Activated CD4-positive, alpha-beta T cell treated with anti-CD3 and anti-CD28 coated beads, Interleukin-2, amount 10 ng/mL, durations not matched to agents 24 days and 14 days (primary cell): ENCODE data around the gene RRP15. TPM values are rescaled to one million over a fixed set of nuclear protein-coding genes. Genes with fewer than 3 reads are reported as not detected.
A peak's percentile ranks its signal among the peaks of the same experiment; 100 is the strongest.

ENCODE experiments used
- DNase-seq: peaks from one replicate; pipeline ENCODE4 v3.0.0; 2022
- H3K27ac Mint-ChIP-seq: one replicate; pipeline ENCODE4 v1.8.0; 2022; ENCODE audit warnings: mild to moderate bottlenecking, mixed read lengths
- H3K27me3 Mint-ChIP-seq: one replicate; pipeline ENCODE4 v1.8.0; 2022; ENCODE audit warnings: mixed read lengths
- H3K36me3 Mint-ChIP-seq: one replicate; pipeline ENCODE4 v1.8.0; 2022; ENCODE audit warnings: low read depth, mild to moderate bottlenecking, mixed read lengths
- H3K4me1 Mint-ChIP-seq: one replicate; pipeline ENCODE4 v1.8.0; 2021; ENCODE audit warnings: mixed read lengths
- H3K4me3 Mint-ChIP-seq: one replicate; pipeline ENCODE4 v1.8.0; 2022; ENCODE audit warnings: mild to moderate bottlenecking, moderate library complexity, mixed read lengths
- H3K9me3 Mint-ChIP-seq: one replicate; pipeline ENCODE4 v1.8.0; 2021; ENCODE audit warnings: mixed read lengths
- intact Hi-C: fragments of 100-400 bp; cut with micrococcal nuclease; formaldehyde crosslinking; loops from one replicate; pipeline ENCODE4 v1.15.1; 2023
- total RNA-seq: library from RNA; stranded (reverse); gene quantifications from 2 replicates; pipeline ENCODE4 v1.2.3, GENCODE V29; 2022

RRP15 gene
- 41.0 and 44.7 TPM in 2 replicates for total RNA-seq

DNA sequence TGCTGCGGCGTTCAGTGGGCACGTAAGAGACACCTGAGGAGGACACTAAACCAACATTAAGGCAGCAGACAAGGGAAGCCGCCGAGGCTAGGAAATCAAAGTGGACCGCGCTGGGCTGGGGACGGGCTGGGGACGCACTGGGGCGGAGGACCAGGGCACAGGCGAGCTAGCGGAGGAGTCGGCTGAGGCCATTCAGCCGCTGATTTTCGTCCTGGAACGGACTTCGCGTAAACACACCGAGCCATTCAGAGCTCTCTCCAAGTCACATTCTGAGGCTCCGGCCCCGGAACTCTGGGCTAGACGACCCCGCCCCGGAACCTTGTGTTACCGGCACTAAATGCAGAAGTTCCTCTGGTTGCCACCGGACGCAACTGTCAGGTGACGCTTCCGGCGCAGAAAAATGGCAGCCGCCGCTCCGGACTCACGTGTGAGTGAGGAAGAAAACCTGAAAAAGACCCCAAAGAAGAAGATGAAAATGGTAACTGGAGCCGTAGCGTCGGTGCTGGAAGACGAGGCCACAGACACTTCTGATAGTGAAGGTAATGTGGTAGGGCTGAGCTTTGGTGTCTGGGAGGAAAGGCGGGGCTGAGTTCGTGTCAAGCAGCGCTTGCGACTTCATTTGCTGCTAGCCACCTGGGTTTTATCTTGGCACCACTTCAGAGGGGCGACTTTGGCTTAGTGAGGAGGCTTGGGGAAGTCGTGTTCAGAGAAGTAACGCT lies at the start of gene RRP15:
TSS of gene RRP15 (plus strand) at position 377 of the 719 bp plus-strand sequence. CDS start at position 401, 24 bp downstream.
- H3K4me3 Mint-ChIP-seq, result peak within 1 kb of the TSS; percentile 93
- H3K9me3 Mint-ChIP-seq, result no peaks in the 10 kb centered on the region
- DNase-seq, result peak; percentile 96
- H3K27me3 Mint-ChIP-seq, result peaks cover 7% of the 10 kb centered on the region
- H3K36me3 Mint-ChIP-seq, result no peaks in the 10 kb centered on the region
- peak within 1 kb of the TSS; percentile 89 for H3K27ac Mint-ChIP-seq
- intact Hi-C loops, result loop anchor here (1.0 to 10.0 kb wide), 3 partner anchors 654 to 1810 kb away; partner anchors contain the start of genes GPATCH2, IARS2, LYPLAL1 and SPATA17
- peaks cover 19% of the 10 kb centered on the region for H3K4me1 Mint-ChIP-seq

DNA sequence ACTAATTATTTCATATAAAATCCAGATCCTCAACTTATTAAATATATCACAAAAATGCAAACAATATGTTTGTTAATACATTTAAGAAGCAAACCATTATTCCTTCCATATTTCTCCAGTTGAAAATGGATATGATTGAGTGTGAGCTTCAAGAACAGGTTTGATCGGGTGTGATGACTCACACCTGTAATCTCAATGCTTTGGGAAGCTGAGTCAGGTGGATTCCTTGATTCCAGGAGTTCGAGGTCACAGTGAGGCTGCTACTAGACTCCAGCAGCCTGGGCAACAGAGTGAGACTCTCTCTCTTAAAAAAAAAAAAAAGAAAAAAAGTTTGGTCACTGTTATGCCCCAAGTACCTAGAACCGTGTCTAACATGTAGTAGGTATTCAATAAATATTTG lies 42.9 kb upstream of the RRP15 start:
- Mint-ChIP-seq H3K36me3 (no peaks in the 10 kb centered on the region), H3K27ac (no peak overlapping the region), H3K4me3 (no peak overlapping the region), H3K27me3 (no peaks in the 10 kb centered on the region), H3K9me3 (no peaks in the 10 kb centered on the region), H3K4me1 (no peaks in the 10 kb centered on the region)
- intact Hi-C loops, result no loop called here
- no peak for DNase-seq

DNA sequence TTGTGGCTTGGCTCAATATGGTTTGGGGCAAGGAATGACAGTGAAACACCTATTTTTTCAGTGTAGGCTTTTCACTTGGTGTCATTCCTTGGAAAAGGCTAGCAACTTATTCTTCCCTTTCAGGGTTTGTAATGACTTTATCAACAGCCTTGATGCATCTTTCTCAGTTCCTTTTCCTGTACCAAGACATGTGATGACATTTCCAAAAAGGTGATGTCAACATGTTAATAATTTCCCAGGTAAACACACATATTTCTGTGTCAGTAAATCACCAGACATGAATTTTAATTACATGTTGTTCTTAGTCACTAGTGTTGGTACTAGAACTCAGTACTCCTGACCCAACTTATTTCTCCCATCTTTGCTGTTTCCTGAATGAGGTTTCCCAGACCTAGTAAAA lies 37.8 kb upstream of the RRP15 start:
- Mint-ChIP-seq H3K27ac (no peak overlapping the region), H3K9me3 (no peaks in the 10 kb centered on the region), H3K4me1 (no peaks in the 10 kb centered on the region), H3K36me3 (no peaks in the 10 kb centered on the region), H3K27me3 (peaks cover 4% of the 10 kb centered on the region), H3K4me3 (no peak overlapping the region)
- intact Hi-C loops, result no loop called here
- no peak for DNase-seq

GRCh38 chr1:218249338-218250140 lies 35.6 kb upstream of the RRP15 start:
- Mint-ChIP-seq H3K36me3 (no peaks in the 10 kb centered on the region), H3K9me3 (no peaks in the 10 kb centered on the region), H3K4me3 (no peak overlapping the region), H3K27ac (no peak overlapping the region), H3K4me1 (no peaks in the 10 kb centered on the region), H3K27me3 (peaks cover 4% of the 10 kb centered on the region)
- DNase-seq, result no peak
- intact Hi-C loops, result no loop called here

DNA sequence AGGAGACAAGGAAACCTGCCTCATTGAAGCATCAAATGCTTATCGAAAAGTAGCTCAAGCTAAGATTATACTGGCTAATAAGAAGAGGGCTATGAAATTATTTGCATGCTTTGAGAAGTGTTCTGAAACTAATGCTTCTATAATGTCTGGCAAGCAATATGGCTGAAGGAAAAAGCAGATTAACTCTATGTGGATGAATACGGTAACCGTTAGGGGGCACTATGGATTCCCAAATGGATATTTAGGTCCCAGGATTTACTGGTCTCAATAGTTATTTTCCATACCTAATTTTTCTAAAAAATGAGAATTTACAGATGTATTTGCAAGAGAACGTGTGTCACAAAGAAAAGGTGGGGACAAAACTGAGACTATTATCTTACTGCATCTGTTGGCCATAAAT lies 34.6 kb upstream of the RRP15 start:
- Mint-ChIP-seq H3K9me3 (no peaks in the 10 kb centered on the region), H3K27ac (no peak overlapping the region), H3K4me3 (no peak overlapping the region), H3K27me3 (peaks cover 4% of the 10 kb centered on the region), H3K4me1 (no peaks in the 10 kb centered on the region), H3K36me3 (no peaks in the 10 kb centered on the region)
- DNase-seq, result no peak
- intact Hi-C loops, result no loop called here

DNA sequence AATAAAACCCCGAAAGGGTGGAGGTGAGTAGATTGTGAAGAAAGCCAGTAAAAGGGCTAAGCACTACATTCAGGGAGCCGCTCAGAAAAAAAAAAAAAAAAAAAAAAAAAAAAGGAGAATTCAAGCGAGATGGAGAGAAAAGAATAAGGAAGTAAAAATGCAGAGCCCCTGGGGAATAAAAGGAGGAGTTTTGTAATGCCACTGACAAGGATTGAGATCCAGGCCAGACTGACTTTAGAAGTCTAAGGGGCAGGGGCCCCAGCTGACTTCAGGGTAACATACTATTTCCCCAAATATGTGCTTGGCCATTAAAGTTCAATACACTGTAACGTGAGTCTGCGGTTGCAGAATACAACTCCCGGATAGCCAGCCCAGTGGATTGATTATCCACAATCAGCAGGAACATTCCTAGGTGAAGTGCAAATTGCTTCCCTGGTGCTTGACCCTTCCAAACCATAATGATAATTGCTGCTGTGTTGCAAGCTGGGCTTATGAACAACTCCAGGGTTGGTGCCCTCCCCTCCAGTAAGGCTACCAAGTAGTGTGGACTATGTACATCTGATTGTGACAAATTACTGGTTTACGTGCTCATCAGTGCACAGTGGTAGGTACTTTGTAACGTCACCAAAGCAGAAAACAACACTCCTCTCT lies 30.7 kb upstream of the RRP15 start:
- Mint-ChIP-seq H3K27ac (no peak overlapping the region), H3K27me3 (peaks cover 4% of the 10 kb centered on the region), H3K9me3 (no peaks in the 10 kb centered on the region), H3K4me1 (no peaks in the 10 kb centered on the region), H3K4me3 (no peak overlapping the region), H3K36me3 (no peaks in the 10 kb centered on the region)
- intact Hi-C loops, result no loop called here
- no peak for DNase-seq

- no peaks in the 10 kb centered on the region for H3K4me1 Mint-ChIP-seq
- intact Hi-C loops, result no loop called here
- DNase-seq, result no peak
- no peaks in the 10 kb centered on the region for H3K9me3 Mint-ChIP-seq
- peaks cover 7% of the 10 kb centered on the region for H3K27me3 Mint-ChIP-seq
- H3K36me3 Mint-ChIP-seq, result no peaks in the 10 kb centered on the region
- H3K27ac Mint-ChIP-seq, result no peak overlapping the region
- H3K4me3 Mint-ChIP-seq, result no peak overlapping the region
Measured at GRCh38 chr1:218255090-218255489, 30.0 kb upstream of the RRP15 start.

GRCh38 chr1:218257371-218257770 lies 27.7 kb upstream of the RRP15 start:
- DNase-seq, result no peak
- Mint-ChIP-seq H3K4me3 (no peak overlapping the region), H3K27me3 (peaks cover 3% of the 10 kb centered on the region), H3K9me3 (no peaks in the 10 kb centered on the region), H3K4me1 (no peaks in the 10 kb centered on the region), H3K27ac (no peak overlapping the region), H3K36me3 (no peaks in the 10 kb centered on the region)
- intact Hi-C loops, result no loop called here

GRCh38 chr1:218257971-218258370 lies 27.1 kb upstream of the RRP15 start:
- H3K27me3 Mint-ChIP-seq, result peaks cover 6% of the 10 kb centered on the region

GRCh38 chr1:218259339-218259738 lies 25.8 kb upstream of the RRP15 start:
- Mint-ChIP-seq H3K27ac (no peak overlapping the region), H3K36me3 (no peaks in the 10 kb centered on the region), H3K27me3 (peaks cover 6% of the 10 kb centered on the region), H3K9me3 (no peaks in the 10 kb centered on the region), H3K4me1 (no peaks in the 10 kb centered on the region), H3K4me3 (no peak overlapping the region)
- intact Hi-C loops, result no loop called here
- DNase-seq, result no peak

More at GRCh38 chr1:218257971-218258370, 27.1 kb upstream of the RRP15 start:
- no peaks in the 10 kb centered on the region for H3K9me3 Mint-ChIP-seq
- no peak overlapping the region for H3K4me3 Mint-ChIP-seq
- intact Hi-C loops, result no loop called here
- no peak overlapping the region for H3K27ac Mint-ChIP-seq
- DNase-seq, result no peak
- H3K4me1 Mint-ChIP-seq, result no peaks in the 10 kb centered on the region
- no peaks in the 10 kb centered on the region for H3K36me3 Mint-ChIP-seq

- intact Hi-C loops, result no loop called here
- Mint-ChIP-seq H3K27ac (no peak overlapping the region), H3K9me3 (no peaks in the 10 kb centered on the region), H3K4me3 (no peak overlapping the region), H3K4me1 (no peaks in the 10 kb centered on the region), H3K36me3 (no peaks in the 10 kb centered on the region), H3K27me3 (peaks cover 8% of the 10 kb centered on the region)
- no peak for DNase-seq
Measured at GRCh38 chr1:218259800-218260199, 25.3 kb upstream of the RRP15 start.

DNA sequence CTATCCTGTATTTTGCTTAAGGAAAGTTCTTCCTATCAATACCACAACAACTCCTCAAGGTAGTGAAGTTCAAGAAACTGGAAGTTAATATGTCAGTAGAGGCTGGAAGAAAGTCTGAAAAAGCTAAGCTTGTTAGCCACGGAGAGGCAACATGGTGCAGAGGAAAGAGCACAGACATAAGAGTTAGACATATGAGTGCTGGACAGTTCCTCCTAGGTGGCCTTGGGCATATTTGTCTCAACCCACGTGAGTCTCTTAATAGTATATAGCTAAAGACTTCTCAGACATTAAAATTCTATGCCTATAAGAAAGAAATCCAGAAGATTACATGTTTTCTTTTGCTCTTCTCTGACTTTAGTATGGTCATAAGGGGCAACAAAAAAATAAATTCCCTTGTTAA lies 22.8 kb upstream of the RRP15 start:
- no peak overlapping the region for H3K4me3 Mint-ChIP-seq
- no peaks in the 10 kb centered on the region for H3K36me3 Mint-ChIP-seq
- H3K9me3 Mint-ChIP-seq, result no peaks in the 10 kb centered on the region
- DNase-seq, result no peak
- no peak overlapping the region for H3K27ac Mint-ChIP-seq
- no peaks in the 10 kb centered on the region for H3K4me1 Mint-ChIP-seq
- intact Hi-C loops, result no loop called here
- peaks cover 8% of the 10 kb centered on the region for H3K27me3 Mint-ChIP-seq

DNA sequence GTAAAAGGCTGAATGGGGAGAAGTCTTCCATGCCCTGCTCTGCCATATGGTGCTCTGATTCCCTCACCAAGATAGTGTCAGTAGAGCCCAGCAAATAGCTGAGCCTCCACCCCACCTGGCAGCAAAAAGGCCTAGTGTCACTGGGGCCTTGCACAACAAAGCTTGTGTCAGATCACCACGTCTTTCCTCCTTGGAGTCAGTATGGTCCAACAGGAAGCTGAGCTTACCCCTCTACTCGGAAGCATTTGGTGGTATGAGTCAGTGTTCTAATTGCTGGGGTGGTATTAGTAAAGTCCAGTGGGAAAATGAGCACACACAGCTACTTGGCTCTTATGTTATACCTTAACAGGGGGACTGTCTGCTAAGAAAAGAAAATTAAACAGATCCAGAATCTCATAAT lies 18.7 kb upstream of the RRP15 start:
- Mint-ChIP-seq H3K36me3 (no peaks in the 10 kb centered on the region), H3K4me1 (no peaks in the 10 kb centered on the region), H3K27me3 (peaks cover 7% of the 10 kb centered on the region), H3K9me3 (no peaks in the 10 kb centered on the region), H3K4me3 (no peak overlapping the region), H3K27ac (no peak overlapping the region)
- intact Hi-C loops, result no loop called here
- no peak for DNase-seq

- intact Hi-C loops, result no loop called here
- Mint-ChIP-seq H3K4me3 (no peak overlapping the region), H3K36me3 (no peaks in the 10 kb centered on the region), H3K27ac (no peak overlapping the region), H3K27me3 (peaks cover 5% of the 10 kb centered on the region), H3K9me3 (no peaks in the 10 kb centered on the region), H3K4me1 (no peaks in the 10 kb centered on the region)
- no peak for DNase-seq
Measured at GRCh38 chr1:218272366-218272765, 12.7 kb upstream of the RRP15 start.
